Frontal cortex (tissue), 4 donors: ENCODE results near the gene AGER. TPM values are rescaled to one million over a fixed set of nuclear protein-coding genes. Genes with fewer than 3 reads are reported as not detected.
"Not testable (repeated sequence)": the region's sequence is repeated elsewhere in the genome, so short reads cannot be mapped to it uniquely, and the experiment has no call there.

Experiments
- DNase-seq, 2 donors: peaks; one replicate each; pipeline ENCODE4 v3.0.0; 2012; ENCODE audit warnings: low spot score in 2 of 2
- FAIRE-seq: peaks from 2 replicates; lab custom pipeline; 2012; peaks lifted over from hg19 to GRCh38; lab: Jason Lieb, UNC
- total RNA-seq: library from RNA; depleted of rRNA; stranded (reverse); fragments of >200 nt; gene quantifications from one replicate; pipeline ENCODE4 v1.2.3, GENCODE V29; 2014
- donor health status: control.
- donor health status: control.
- donor health status: control.

AGER gene
- total RNA-seq: 0.82 TPM

DNA sequence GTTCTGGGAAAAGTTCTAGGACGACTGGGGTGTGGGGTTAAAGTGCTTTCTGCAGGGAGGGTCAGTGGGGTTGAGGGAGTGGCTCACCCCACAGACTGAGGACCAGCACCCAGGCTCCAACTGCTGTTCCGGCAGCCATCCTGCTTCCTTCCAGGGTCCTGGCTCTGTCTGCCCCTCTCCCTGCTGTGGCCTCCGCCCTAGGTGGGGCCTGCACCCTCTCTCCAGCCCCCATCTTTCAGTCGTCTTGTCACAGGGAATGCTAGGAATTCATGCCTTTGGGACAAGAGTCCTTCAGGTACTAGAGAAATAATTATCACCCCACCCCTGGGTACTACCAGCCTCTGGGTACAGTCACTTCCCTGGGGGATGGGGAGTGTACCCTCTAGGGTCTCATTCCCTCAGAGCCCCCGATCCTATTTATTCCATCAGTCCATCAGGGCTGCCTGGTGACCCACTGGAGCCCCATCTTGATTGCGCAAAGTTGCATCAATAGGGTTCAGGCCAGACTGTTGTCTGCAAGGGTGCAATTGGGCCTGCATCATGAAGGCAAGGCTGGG lies at the start of gene AGER:
Gene AGER, minus strand, starts transcription at position 170 of the 557 bp plus-strand sequence. Its CDS starts 31 bp downstream, at position 139.
- DNase-seq (no peak), FAIRE-seq (no peak)

DNA sequence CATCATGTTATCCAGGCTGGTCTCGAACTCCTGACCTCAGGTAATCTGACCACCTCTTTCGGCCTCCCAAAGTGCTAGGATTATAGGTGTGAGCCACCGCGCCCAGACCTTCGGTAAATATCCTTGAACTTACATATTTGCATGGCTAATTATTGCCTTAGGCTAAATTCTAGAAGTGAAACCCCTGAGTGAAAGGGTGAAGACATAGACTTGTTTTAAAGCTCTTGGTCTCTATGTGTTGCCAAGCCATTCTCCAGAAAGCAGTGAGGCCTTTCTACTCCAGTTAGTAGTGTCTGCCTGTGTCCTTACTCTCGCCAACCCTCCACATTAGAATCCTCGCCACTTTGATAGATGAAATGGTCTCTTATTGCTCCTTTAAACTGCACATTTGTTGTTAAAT lies 42.4 kb upstream of the AGER start:
- DNase-seq: no peak
- no peak for FAIRE-seq

DNA sequence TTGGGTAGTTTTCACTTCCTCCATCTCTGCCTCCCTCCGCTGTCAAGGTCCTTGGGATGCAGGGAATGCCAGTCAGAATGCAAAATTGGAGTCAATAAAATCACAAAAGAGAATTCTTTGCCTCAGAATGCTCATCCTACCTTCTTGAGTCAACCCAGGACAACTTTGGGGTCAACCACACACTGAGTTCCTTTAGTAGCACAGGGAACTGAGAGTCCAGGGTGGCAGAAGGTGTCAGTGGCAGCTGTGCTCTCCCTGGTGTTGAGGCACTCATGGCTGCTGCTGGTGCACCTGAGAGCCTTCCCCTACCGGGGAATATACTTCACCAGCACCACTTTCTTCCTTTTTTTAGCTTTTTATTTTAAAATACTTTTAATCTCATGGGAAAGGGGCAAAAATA lies 40.6 kb upstream of the AGER start:
- DNase-seq: no peak
- FAIRE-seq: no peak

DNA sequence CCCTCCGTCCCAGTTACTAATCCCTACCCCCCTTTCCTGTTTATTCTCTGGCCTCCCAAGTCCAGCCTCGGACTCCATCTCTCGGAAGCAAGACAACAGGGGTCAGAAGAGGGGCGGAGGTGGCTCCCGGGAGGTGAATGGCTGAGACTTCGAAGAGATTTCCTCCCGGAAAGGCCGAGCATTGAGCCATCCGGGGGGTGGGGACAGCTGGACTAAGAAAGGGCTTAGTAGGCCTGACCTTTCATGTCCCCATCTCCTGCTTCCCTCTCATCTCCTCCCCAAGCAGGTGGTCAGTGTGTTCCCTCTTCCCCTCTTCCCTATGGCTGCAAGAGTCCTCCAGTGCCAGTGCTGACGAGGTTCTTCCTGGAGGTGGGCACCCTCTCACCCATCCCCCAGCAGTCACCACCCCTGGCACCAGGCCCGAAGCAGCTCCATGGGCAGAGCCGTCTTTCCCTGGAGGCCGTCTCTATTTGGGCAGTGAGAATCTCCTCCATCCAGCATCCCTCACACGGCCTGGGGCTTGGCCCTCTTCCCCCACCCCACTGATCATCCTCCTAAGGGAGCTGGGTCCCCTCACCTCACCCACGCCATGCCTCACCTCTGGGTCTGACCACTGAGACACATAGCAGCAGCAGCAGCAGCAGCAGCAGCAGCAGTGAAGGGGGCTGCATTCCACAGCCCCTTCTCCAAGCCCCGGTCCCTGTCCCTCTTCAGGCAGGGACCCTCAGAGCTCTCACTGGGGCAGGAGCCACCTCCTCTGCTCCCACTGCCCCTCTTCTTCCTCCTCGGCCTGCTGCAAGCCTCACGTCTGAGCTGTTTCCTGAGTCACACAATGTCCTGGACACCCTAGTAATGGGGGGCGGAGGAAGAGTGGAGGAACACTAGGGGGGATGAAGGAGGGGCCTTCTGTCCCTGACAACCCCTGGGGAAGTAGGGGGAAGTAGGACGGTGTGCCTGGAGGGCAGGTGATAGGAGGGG lies 39.5 kb upstream of the AGER start, which contains the start of gene NOTCH4:
Gene NOTCH4, minus strand, starts transcription at position 810 of the 978 bp plus-strand sequence. Its CDS starts 139 bp downstream, at position 671.
- DNase-seq (no peak), FAIRE-seq (no peak)

DNA sequence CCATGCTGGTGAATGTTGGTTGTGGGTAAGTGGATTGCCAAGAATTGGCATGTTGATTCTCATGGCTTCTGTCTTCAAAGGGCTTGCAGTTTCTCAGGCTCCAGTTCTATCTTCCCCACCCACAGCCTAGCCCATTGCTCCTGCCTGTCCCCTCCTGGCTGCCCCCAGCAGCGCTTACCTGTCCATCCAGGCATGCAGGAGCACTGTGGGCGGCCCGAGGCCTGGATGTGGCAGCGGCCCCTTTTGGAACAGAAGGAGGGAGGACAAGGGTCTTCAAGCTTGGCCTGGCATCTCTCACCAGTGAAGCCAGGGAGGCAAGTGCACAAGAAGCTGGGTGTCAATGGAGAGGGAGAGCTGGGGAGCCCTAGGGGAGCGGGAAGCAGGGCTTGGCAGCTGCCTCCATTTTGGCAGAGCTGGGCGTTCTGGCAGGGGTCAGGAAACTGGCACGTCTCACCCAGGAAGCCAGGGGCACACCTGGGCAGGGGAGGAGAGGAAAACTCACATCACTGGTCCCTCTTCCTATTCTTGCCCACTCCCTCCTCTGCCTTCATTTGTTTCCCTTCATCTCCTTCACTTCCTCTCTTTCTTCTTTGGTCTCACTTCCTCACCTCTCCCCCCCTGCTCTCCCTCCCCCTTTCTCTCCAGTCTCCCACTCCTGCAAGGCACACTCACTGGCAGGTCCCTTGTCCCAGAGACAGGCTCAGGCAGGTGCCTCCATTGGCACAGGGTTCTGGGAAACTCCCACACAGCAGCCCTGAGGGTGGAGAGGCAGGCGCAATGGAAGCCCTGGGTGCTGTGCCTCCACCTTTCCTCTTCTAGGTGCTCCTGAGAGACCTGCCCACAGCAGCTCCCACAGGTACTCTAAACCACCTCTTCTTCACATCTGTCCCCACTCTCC lies 38.5 kb upstream of the AGER start:
- no peak for DNase-seq
- no peak for FAIRE-seq

DNA sequence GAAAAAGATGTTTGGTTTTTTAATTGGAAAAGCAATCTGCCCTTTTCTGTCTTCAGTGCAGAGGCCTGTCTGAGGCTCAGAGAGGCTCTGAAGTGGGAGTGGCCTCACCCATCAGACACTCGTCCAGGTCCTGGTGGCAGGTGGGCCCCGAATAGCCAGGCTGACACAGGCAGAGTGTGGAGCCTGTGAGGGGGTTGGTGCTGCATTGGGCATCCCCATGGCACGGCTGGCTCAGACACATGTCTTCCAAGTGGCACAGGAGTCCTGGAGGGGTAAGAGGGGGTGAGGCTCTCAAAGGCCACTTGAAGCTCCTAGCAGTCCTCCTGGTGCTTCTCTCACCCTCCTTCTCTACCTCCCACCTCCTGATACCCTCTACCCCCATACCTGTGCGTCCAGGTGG lies 36.0 kb upstream of the AGER start:
- FAIRE-seq: no peak
- no peak for DNase-seq

DNA sequence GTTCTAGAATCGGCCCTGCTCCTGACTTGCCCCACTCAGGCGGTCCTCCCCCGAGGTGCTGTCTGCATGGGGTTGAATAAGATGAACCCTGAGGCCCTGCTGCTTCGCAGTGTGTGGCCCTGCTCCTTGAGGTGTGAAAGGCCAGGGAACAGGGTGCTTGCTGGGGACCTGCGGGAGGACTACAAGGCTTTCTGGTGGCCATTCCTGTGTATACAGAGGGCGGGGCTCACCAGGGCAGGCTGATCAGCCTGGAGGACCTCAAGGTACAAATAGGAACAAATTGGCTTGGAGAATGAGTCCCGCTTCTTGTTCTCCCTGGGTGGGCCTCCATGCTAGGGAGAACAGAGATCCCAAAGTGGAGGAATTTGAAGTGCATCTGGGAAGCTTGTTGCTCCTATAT lies 34.1 kb upstream of the AGER start:
- no peak for DNase-seq
- FAIRE-seq: no peak

DNA sequence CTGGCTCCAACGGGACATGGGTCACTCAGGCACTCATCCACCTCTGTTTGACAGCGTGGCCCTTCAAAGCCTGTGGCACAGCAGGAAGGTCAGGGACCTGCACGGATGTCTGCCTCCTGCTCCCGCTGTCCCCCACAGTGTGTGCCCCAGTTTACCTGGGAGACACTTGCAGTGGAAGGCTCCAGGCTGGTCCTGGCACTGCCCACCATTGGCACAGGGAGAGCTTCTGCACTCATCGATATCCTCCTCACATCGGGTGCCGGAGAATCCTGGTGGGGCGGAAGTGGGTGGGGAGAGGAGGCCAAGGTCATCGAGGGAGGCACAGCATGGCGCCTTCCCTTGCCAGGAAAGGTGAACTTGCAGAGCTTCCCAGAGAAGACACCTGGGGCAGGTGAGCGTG lies 32.9 kb upstream of the AGER start:
- no peak for FAIRE-seq

DNA sequence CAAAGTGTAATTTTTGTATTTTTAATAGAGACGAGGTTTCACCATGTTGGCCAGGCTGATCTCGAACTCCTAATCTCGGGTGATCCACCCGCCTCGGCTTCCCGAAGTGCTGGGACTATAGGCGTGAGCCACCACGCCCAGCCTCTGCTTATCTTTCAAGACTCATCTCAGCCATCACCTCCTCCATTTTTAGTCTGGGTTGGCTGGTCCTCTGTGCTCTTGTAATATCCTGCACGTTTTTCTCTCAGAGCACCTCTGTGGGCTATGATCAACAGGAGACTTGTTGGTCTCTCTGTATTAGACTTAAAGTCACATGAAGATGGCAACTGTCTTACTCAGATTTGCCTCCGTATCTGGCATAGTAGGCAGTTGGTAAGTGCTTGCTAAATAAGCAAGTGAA lies 32.2 kb upstream of the AGER start:
- DNase-seq (no peak), FAIRE-seq (no peak)

More for the DNA sequence above, 32.9 kb upstream of the AGER start:
- no peak for DNase-seq

DNA sequence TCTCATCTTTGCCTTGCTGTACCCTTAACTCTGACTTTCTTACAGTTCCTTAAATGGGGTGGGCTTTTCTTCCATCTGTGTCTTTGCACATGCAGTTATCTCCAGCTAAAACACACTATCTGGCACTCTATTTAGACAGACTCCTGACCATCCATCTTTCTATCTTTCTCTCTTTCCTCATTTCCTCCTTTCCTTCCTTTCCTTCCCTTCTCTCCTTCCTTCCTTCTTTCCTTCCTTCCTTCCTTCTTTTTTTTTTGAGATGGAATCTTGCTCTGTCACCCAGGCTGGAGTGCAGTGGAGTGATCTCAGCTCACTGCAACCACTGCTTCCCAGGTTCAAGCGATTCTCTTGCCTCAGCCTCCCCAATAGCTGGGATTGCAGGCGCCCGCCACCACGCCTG lies 31.6 kb upstream of the AGER start:
- FAIRE-seq: no peak
- no peak for DNase-seq

DNA sequence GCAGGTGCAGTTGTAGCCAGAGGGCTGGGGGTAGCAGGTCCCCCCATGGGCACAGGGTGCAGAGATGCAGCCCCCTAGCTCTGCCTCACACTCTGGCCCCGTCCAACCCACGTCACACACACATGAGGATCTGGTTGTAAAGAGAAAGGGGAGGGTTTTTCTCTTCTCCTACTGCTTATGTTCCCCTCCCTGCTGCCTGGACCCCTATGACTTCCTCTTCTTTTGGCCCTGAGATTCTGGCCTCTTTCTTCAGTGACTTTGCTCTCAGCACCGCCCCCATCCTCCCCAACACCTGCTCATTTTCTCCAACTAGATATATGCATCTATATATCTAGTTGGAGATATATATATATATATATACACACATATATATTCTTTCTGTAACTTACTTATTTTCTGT lies 30.1 kb upstream of the AGER start:
- FAIRE-seq: no peak
- DNase-seq: no peak

DNA sequence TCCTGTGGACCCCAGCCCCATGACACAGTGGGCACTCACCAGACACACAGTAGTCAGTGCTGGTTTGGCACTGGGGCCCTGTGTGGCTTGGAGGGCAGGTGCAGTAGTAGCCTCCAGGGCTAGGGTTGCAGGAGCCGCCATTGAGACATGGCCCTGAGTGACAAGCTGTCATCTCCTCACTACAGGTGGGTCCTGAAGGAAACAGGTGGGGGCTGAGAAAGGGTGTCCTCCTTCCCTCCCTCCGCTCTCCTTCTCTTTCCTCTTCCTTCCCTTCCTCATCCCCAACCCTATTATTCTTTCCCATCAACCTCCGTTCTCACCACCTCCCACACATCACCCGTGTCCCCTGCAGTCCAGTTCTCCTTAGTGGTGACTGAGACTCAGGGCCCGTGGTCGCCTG lies 29.6 kb upstream of the AGER start:
- no peak for DNase-seq
- no peak for FAIRE-seq

DNA sequence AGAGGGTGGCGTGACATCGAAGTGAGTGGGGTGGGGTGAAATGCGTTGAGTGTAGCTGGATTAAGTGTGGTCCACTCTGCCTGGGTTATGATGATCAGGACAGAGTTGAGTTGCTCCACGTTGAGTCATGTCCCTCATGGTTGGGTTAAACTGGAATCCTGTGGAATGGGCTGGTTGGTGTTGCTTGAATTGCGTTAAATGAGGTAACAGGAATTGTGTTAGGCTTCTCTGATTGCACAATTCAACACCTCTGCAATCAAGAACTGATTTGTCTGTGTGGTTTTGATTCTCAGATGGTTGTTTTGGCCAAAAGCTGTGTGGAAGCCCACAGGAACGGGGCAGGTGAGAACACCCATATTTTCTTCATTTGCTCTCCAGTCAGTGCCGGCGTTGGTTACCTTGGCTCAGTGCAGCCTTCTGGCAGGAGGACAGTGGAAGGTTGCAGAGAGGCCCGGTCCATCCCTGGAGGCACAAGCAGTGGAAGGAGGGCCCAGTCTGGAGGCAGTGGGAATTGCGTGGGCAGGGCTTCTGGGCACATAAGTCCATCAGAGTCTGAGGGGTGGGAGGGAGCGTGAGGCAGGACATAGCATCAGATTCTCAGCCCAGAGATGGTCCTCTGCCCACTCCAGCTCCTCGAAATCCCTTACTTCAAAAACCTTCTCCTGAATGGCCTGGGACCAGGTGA lies 28.2 kb upstream of the AGER start:
- DNase-seq (no peak), FAIRE-seq (no peak)

DNA sequence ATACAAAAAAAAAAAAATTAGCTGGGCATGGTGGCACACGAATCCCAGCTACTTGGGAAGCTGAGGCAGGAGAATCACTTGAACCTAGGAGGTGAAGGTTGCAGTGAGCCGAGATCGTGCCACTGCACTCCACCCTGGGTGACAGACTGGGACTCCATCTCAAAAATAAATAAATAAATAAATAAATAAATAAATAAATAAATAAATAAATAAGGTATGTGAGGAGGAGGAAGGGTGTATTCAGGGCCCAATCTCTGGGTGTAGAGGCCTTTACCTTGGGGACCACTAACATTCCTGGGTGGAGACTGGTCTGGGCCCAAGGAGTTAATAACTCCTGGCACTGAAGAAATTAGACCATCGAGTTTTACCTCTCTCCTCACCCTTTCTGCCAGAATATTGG lies 27.4 kb upstream of the AGER start:
- FAIRE-seq, DNase-seq: not testable (repeated sequence)

DNA sequence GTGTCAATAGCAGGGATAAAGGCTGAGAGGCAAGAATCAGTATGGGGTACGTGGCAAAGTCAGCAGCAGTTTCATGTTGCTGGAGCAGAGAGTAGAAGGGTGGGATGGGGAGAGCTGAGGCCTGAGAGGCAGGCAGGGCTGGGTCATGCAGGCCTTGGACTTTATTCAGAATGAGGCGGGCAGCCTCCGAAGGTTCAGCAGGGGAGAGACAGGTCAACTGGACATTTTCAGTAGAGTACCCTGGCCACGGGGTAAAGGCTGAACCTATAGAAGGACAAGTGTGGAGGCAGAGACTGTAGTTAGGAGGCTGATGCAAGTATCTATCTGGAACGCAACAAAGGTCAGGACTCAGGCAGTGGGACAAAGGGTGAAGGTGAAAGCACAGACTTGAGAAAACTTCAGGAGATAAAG lies 26.1 kb upstream of the AGER start:
- FAIRE-seq (no peak), DNase-seq (no peak)

DNA sequence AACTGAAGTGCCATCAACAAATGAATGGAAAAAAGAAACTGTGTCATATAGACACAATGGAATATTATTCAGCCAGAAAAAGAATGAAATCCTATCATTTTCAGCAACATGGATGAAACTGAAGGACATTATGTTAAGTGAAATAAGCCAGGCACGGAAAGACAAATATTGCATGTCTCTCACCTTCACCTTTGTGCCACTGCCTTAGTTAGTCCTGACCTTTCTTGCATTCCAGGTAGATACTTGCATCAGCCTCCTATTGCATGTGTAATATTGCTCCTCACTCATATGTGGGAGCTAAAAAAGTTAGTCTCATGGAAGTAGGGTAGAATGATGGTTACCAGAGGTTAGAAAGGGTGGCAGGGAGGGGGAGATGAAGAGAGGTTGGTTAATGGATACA lies 24.9 kb upstream of the AGER start:
- DNase-seq: no peak

DNA sequence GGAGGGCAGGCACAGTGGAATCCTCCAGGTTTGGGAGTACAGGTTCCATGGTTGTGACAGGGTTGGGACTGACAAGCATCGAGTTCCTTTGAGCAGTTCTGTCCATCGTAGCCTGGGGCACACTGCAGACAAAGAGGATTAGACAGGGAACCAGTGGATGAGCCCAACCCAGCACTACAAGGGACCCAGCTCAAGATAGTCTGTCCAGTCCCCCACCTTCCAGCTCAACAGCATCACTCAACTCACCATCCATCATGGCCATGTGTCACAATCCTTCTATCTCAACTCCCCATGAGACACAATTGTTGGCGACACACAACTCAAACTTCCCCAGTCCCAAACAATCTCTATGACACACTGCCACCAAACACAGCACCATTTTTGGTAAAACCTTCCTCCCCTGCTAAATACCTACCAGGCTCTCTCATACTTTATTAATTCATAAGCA lies 20.2 kb upstream of the AGER start:
- DNase-seq (no peak), FAIRE-seq (no peak)

More for the DNA sequence above, 24.9 kb upstream of the AGER start:
- no peak for FAIRE-seq

DNA sequence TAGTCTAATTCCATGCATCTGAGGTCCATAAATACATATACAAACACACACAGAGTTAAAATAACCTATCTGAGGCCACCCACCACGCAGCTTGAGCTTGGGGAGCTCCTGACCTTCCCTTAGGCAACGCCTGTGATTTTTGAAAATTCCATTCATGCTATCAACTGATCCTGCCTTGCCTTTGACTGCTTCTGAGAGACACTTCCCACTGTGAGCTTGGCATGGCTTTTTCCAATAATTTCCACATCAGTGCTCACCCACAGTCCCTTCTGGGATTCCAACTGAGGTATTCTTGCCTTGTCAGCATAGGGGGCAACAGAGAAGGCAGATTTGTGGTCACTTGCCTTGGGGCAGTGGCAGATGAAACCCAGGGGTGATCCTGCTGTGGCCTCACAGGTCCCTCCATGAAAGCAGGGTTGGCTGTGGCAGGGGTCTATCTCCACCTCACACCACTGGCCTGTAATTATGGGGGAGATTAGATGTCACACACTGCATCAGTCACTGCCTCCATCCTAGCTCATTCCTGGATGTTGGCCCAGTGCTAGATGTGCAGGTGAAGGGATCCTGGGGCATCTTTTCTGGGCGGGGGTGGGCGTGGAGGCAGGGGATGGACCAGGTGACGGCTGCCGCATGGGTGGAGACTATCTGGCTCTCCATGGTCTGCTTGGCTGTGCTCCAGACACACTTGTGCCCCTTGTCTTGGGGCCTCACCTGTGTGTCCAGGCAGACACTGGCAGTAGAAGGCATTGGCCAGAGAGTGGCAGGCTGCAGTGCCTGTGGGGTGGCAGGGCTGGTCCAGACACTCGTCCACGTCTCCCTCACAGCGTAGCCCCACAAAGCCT lies 19.6 kb upstream of the AGER start:
- DNase-seq (no peak), FAIRE-seq (no peak)

DNA sequence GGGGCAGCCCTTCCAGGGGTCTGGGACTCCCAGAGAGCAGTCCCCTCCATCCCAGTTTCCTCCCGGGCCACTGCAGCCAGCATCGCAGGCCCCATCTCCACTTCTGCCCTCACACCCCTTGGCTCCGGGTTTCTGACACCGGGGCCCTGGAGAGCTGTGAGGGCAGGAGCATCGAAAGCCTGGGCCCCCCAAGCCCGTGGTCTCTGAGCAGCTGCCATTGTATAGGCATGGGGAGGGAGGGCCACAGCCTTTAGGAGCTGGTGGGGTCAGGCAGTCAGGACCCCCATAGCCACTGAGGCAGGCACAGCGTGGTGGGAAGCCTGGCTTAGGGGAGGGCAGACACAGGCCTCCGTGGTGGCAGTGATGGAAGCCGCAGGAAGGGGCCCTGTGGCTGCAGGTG lies 18.1 kb upstream of the AGER start:
- DNase-seq (no peak), FAIRE-seq (no peak)
